ENCODE data around the gene PON1.

GRCh38 chr7:95324431-95324830 is at the start of gene PON1:
- TF ChIP-seq EZH2phosphoT487 (IDR thresholded peaks at IDR 0.05; ENCODE audit: low read depth), result no peak
- TF ChIP-seq, protein P1, sequence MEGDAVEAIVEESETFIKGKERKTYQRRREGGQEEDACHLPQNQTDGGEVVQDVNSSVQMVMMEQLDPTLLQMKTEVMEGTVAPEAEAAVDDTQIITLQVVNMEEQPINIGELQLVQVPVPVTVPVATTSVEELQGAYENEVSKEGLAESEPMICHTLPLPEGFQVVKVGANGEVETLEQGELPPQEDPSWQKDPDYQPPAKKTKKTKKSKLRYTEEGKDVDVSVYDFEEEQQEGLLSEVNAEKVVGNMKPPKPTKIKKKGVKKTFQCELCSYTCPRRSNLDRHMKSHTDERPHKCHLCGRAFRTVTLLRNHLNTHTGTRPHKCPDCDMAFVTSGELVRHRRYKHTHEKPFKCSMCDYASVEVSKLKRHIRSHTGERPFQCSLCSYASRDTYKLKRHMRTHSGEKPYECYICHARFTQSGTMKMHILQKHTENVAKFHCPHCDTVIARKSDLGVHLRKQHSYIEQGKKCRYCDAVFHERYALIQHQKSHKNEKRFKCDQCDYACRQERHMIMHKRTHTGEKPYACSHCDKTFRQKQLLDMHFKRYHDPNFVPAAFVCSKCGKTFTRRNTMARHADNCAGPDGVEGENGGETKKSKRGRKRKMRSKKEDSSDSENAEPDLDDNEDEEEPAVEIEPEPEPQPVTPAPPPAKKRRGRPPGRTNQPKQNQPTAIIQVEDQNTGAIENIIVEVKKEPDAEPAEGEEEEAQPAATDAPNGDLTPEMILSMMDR (IDR thresholded peaks at IDR 0.05; ENCODE audit: low read depth, low read length), result no peak
